Psoas muscle (tissue), 8 donors: Measurements from ENCODE around the gene RSAD1. TPM values are rescaled to one million over a fixed set of nuclear protein-coding genes. Genes with fewer than 3 reads are reported as not detected.

Source experiments
- ATAC-seq, 4 donors: fragments of 200-7000 bp; cut with Tn5 transposase; one replicate each; pipeline ENCODE4 v1.9.1; 2020; ENCODE audit warnings: moderate library complexity in 3 of 4, mild to moderate bottlenecking in 2 of 4
- DNase-seq, 2 donors: peaks; one replicate each; pipeline ENCODE4 v3.0.0-alpha.2; 2020
- H3K27ac ChIP-seq: fragments of 200-600 bp; one replicate; pipeline ENCODE4 v1.8.0; 2022
- H3K27me3 ChIP-seq, 3 donors: fragments of 200-600 bp in 1 of 3; one replicate each; pipeline versions ENCODE4 v1.6.1 to v1.8.0; 2013 to 2022; ENCODE audit warnings: low read length in 2 of 3, mild to moderate bottlenecking in 2 of 3, moderate library complexity in 1 of 3; ENCODE audit not compliant: insufficient read depth in 3 of 3
- H3K36me3 ChIP-seq, 2 donors: fragments of 200-600 bp in 1 of 2; one replicate each; pipeline versions ENCODE4 v1.6.1 to v1.8.0; 2013 to 2022; ENCODE audit warnings: low read depth in 1 of 2, mild to moderate bottlenecking in 1 of 2, moderate library complexity in 1 of 2; ENCODE audit not compliant: insufficient read depth in 1 of 2
- H3K4me1 ChIP-seq: fragments of 200-600 bp; one replicate; pipeline ENCODE4 v1.8.0; 2022
- H3K4me3 ChIP-seq: fragments of 200-600 bp; one replicate; pipeline ENCODE4 v1.8.0; 2022; ENCODE audit warnings: mild to moderate bottlenecking
- H3K9me3 ChIP-seq: fragments of 200-600 bp; one replicate; pipeline ENCODE4 v1.8.0; 2022
- WGBS, 3 donors: extraction: QIAGEN DNeasy Blood & Tissue Kit; methylation state at CpG; one replicate each; pipeline versions ENCODE4 v1.1.6 to v1.1.7; 2013; 5-methylcytosine and 5-hydroxymethylcytosine counted together
- intact Hi-C, 2 donors: fragments of 100-400 bp; cut with DNase I; formaldehyde crosslinking; loops; one replicate each; pipeline versions ENCODE4 v1.11.0 to v1.14.2; 2022
- polyA plus RNA-seq, 3 donors: library from polyadenylated mRNA; stranded (reverse); fragments of 200-250 nt; gene quantifications; one replicate each; pipeline ENCODE4 v1.2.3, GENCODE V29; 2013
- total RNA-seq, 4 donors: library from RNA; stranded (reverse); fragmentation: NEBNext Ultra II Directional in 2 of 4; extraction: Animal tissue kit (Norgen Biotek cat#: 25700) in 2 of 4; gene quantifications; one replicate each; pipeline versions ENCODE4 v1.2.1 to v1.2.4, GENCODE V29; 2021 to 2023
- TF ChIP-seq, protein P1 (sequence below): fragments of 200-600 bp; IDR thresholded peaks from one replicate; pipeline ENCODE4 v1.8.0; 2022; ENCODE audit warnings: antibody characterized with exemption
- donor health status: healthy with polysubstance abuse.
- donor health status: DM: no; HTN: no; CAD: no; lungs with moderate emphysema.
- donor health status: Bipolar disorder and iron deficiency.
- donor health status: healthy.
- donor health status: DM: yes; HTN: yes; CAD: no.
- donor health status: DM: no; HTN: no; CAD: no.
- donor health status: DM: no; HTN: no; CAD: no.
- donor health status: DM: yes; HTN: yes; CAD: no.

Gene RSAD1
- total and polyA plus RNA-seq, 7 donors, result 34.3 to 63.2 (median 52.4) TPM

DNA sequence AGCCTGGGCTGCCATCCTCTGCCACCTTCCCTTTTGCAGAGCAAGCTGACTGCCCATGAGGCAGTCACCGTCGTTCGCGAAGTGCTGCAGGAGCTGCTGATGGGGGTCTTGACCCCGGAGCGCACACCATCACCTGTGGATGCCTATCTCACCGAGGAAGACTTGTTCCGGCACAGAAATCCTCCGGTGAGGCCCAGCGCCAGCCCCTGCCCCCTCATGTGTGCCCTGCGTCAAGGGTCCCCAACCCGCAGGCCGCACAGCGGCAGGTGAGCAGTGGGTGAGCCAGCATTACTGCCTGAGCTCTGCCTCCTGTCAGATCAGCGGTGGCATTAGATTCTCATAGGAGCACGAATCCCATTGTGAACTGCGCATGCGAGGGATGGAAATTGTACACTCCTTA lies 46.2 kb downstream of the RSAD1 start:
- intact Hi-C loops, result no loop called here
- TF ChIP-seq, protein P1, sequence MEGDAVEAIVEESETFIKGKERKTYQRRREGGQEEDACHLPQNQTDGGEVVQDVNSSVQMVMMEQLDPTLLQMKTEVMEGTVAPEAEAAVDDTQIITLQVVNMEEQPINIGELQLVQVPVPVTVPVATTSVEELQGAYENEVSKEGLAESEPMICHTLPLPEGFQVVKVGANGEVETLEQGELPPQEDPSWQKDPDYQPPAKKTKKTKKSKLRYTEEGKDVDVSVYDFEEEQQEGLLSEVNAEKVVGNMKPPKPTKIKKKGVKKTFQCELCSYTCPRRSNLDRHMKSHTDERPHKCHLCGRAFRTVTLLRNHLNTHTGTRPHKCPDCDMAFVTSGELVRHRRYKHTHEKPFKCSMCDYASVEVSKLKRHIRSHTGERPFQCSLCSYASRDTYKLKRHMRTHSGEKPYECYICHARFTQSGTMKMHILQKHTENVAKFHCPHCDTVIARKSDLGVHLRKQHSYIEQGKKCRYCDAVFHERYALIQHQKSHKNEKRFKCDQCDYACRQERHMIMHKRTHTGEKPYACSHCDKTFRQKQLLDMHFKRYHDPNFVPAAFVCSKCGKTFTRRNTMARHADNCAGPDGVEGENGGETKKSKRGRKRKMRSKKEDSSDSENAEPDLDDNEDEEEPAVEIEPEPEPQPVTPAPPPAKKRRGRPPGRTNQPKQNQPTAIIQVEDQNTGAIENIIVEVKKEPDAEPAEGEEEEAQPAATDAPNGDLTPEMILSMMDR, result no peak
- no peak for ATAC-seq
- Histone ChIP-seq H3K27me3 (no peaks in the 10 kb centered on the region), H3K4me3 (no peak overlapping the region), H3K9me3 (no peaks in the 10 kb centered on the region), H3K4me1 (no peaks in the 10 kb centered on the region), H3K36me3 (no peaks in the 10 kb centered on the region), H3K27ac (no peak overlapping the region)
- DNase-seq, result no peak
- WGBS, 3 donors, result 86 to 92% (median 88%) methylated on average over 18 of the region's 18 CpGs

DNA sequence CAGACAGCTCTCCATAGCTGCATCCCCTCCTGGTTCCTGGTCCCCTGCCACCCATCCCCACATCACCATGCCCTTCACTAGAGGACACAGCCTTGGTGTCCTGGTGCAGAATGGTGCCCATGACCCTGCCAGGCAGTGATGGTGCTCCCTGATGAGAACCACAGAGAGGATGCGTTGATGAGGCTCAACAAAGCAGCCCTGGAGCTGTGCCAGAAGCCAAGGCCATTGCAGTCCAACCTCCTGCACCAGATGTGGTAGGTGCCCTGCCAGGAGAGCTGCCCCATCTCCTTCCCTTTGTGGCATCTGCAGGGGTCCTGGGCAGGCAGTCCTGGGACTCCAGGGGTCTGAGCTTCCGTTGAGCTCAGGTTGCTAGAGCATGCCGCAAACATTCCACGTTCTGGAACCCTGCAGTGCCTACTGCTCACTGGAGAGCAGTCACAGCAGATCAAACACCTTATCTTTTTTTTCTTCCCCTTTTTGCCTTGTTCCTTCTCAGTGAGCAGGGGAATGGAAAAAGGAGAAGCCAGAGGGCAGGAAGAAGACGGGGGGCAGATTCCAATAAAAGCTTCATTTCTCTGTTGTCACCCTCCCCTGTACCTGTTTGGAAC lies 48.6 kb downstream of the RSAD1 start:
- intact Hi-C loops, result no loop called here
- 59 to 76% (median 69%) methylated on average over 5 of the region's 5 CpGs for WGBS, 3 donors
- no peak for DNase-seq
- Histone ChIP-seq H3K27me3 (peaks cover 0 to 11% (median 2%) of the 10 kb centered on the region in 3 donors), H3K4me1 (no peaks in the 10 kb centered on the region), H3K36me3 (no peaks in the 10 kb centered on the region), H3K4me3 (no peak overlapping the region), H3K9me3 (no peaks in the 10 kb centered on the region), H3K27ac (no peak overlapping the region)
- no peak for ATAC-seq
- TF ChIP-seq, protein P1, result no peak

DNA sequence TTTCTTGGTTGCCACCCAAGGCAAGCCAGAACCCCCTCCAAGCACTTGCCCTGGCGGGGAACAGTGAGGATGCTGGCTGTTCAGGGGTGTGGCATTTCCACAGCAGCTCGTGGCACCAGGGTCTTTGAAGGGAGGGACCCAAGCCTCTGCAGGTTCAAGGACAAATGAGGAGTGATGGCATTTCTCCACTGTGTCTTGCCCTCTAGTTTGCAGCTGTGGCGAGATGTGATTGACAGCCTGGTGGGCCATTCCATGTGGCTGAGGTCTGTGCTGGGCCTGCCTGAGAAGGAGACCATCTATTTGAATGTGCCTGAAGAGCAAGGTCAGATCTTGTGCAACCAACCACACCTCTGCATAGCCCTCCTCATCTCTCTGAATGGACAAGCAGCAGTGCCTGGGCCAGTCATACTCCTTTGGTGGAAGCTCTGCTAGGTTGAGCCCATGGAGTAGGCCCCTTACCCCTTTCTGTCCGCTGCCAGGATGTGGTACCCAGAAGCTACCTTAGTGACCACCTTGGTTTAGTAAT lies 49.4 kb downstream of the RSAD1 start:
- WGBS, 3 donors, result 45 to 90% (median 73%) methylated on average over 4 of the region's 4 CpGs
- no peak overlapping the region for H3K27ac ChIP-seq
- H3K9me3 ChIP-seq, result no peaks in the 10 kb centered on the region
- no peak overlapping the region for H3K4me3 ChIP-seq
- H3K4me1 ChIP-seq, result peaks cover 5% of the 10 kb centered on the region
- peaks cover 0 to 17% (median 2%) of the 10 kb centered on the region in 3 donors for H3K27me3 ChIP-seq
- DNase-seq (no peak), ATAC-seq (no peak)
- TF ChIP-seq, protein P1, result no peak
- no peaks in the 10 kb centered on the region for H3K36me3 ChIP-seq
- intact Hi-C loops, result no loop called here

DNA sequence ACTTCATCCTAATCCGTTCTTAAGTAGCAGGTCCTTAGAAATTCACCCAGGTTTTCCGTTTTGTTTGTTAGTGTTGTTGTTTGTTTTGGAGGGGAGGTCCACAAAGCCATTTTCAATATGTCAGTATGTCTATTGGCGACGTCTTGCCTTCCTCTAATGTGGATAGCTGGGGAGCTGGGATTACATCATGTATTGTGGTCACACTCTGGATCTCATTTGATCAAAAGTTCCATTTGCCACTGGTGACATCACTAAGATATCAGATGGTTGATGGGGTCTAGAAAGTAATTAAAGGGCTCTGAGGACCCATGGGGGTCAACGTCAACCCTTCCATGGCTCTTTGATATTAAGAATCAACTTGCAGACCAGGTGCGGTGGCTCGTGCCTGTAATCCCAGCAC lies 51.2 kb downstream of the RSAD1 start:
- Histone ChIP-seq H3K4me1 (peaks cover 14% of the 10 kb centered on the region), H3K36me3 (no peaks in the 10 kb centered on the region), H3K27me3 (peaks cover 0 to 29% (median 2%) of the 10 kb centered on the region in 3 donors), H3K4me3 (no peak overlapping the region), H3K27ac (no peak overlapping the region), H3K9me3 (no peaks in the 10 kb centered on the region)
- ATAC-seq, result no peak
- no peak for DNase-seq
- 87 to 95% (median 89%) methylated on average over 7 of the region's 7 CpGs for WGBS, 3 donors
- TF ChIP-seq, protein P1, result no peak
- intact Hi-C loops, result no loop called here
